ENCODE measurements around the gene CEP128. TPM values are rescaled to one million over a fixed set of nuclear protein-coding genes. Genes with fewer than 3 reads are reported as not detected.

CEP128 gene
- total RNA-seq, 4 donors from 2014 or later = 7.4 to 30.4 (median 11.7) TPM

- no peaks in the 10 kb centered on the region for H3K36me3 ChIP-seq
- 20% methylated on average over 5 of the region's 5 CpGs for WGBS
- peaks cover 5% of the 10 kb centered on the region for H3K27me3 ChIP-seq
- H3K4me1 ChIP-seq = peaks cover 24% of the 10 kb centered on the region
- H3K9me3 ChIP-seq = no peaks in the 10 kb centered on the region
- TF ChIP-seq POLR2A (IDR thresholded peaks at IDR 0.05) = no peak
- TF ChIP-seq EP300 (IDR thresholded peaks at IDR 0.05) = no peak
- no peak for TF ChIP-seq POLR2AphosphoS5 (IDR thresholded peaks at IDR 0.05)
- no peak for TF ChIP-seq CTCF (IDR thresholded peaks at IDR 0.05)
- no peak for DNase-seq (ENCODE audit: low spot score in 2 of 2)
- H3K4me3 ChIP-seq = peak overlapping the region; percentile 69
- H3K27ac ChIP-seq = no peak overlapping the region
Measured at GRCh38 chr14:80942191-80942600, 658 bp upstream of the CEP128 start.

GRCh38 chr14:80940146-80940545 lies 1.4 kb downstream of the CEP128 start:
- 53% methylated on average over 1 of the region's 1 CpG for WGBS
- no peak for TF ChIP-seq EP300 (IDR thresholded peaks at IDR 0.05)
- no peak for TF ChIP-seq POLR2A (IDR thresholded peaks at IDR 0.05)
- no peak for TF ChIP-seq POLR2AphosphoS5 (IDR thresholded peaks at IDR 0.05)
- no peak for TF ChIP-seq CTCF (IDR thresholded peaks at IDR 0.05)
- Histone ChIP-seq H3K9me3 (no peaks in the 10 kb centered on the region), H3K4me1 (peaks cover 24% of the 10 kb centered on the region), H3K36me3 (no peaks in the 10 kb centered on the region), H3K4me3 (no peak overlapping the region), H3K27ac (no peak overlapping the region), H3K27me3 (no peaks in the 10 kb centered on the region)
- DNase-seq (ENCODE audit: low spot score in 2 of 2) = no peak

GRCh38 chr14:80933686-80934085 lies 7.9 kb downstream of the CEP128 start:
- Histone ChIP-seq H3K4me3 (no peak overlapping the region), H3K4me1 (no peaks in the 10 kb centered on the region), H3K9me3 (no peaks in the 10 kb centered on the region), H3K27ac (no peak overlapping the region), H3K27me3 (no peaks in the 10 kb centered on the region), H3K36me3 (no peaks in the 10 kb centered on the region)
- 89% methylated on average over 4 of the region's 4 CpGs for WGBS
- DNase-seq (ENCODE audit: low spot score in 2 of 2) = no peak
- TF ChIP-seq EP300 (IDR thresholded peaks at IDR 0.05) (no peak), POLR2A (IDR thresholded peaks at IDR 0.05) (no peak), CTCF (IDR thresholded peaks at IDR 0.05) (no peak), POLR2AphosphoS5 (IDR thresholded peaks at IDR 0.05) (no peak)

GRCh38 chr14:80933282-80933681 lies 8.3 kb downstream of the CEP128 start:
- TF ChIP-seq EP300 (IDR thresholded peaks at IDR 0.05) (no peak), CTCF (IDR thresholded peaks at IDR 0.05) (no peak), POLR2AphosphoS5 (IDR thresholded peaks at IDR 0.05) (no peak), POLR2A (IDR thresholded peaks at IDR 0.05) (no peak)
- Histone ChIP-seq H3K4me1 (no peaks in the 10 kb centered on the region), H3K9me3 (no peaks in the 10 kb centered on the region)

GRCh38 chr14:80930836-80931389 lies 10.6 kb downstream of the CEP128 start:
- Histone ChIP-seq H3K36me3 (no peaks in the 10 kb centered on the region), H3K27me3 (no peaks in the 10 kb centered on the region), H3K4me1 (no peaks in the 10 kb centered on the region), H3K9me3 (no peaks in the 10 kb centered on the region), H3K4me3 (no peak overlapping the region), H3K27ac (no peak overlapping the region)
- TF ChIP-seq EP300 (IDR thresholded peaks at IDR 0.05) = no peak
- TF ChIP-seq CTCF (IDR thresholded peaks at IDR 0.05) = no peak
- no peak for TF ChIP-seq POLR2A (IDR thresholded peaks at IDR 0.05)
- no peak for TF ChIP-seq POLR2AphosphoS5 (IDR thresholded peaks at IDR 0.05)
- WGBS = 49% methylated on average over 8 of the region's 8 CpGs
- DNase-seq (ENCODE audit: low spot score in 2 of 2) = no peak

More at GRCh38 chr14:80933282-80933681, 8.3 kb downstream of the CEP128 start:
- Histone ChIP-seq H3K27me3 (no peaks in the 10 kb centered on the region), H3K36me3 (no peaks in the 10 kb centered on the region), H3K4me3 (no peak overlapping the region), H3K27ac (no peak overlapping the region)
- DNase-seq (ENCODE audit: low spot score in 2 of 2) = no peak

All from suprapubic skin (tissue), 4 donors.